ENCODE measurements around the gene CEND1. TPM values are rescaled to one million over a fixed set of nuclear protein-coding genes. Genes with fewer than 3 reads are reported as not detected.

The CEND1 gene
- total and polyA plus RNA-seq, 2 donors (not counting 3 experiments of a cell fraction or from before 2014, with no cell fraction given) = 0.15 to 0.40 TPM

DNA sequence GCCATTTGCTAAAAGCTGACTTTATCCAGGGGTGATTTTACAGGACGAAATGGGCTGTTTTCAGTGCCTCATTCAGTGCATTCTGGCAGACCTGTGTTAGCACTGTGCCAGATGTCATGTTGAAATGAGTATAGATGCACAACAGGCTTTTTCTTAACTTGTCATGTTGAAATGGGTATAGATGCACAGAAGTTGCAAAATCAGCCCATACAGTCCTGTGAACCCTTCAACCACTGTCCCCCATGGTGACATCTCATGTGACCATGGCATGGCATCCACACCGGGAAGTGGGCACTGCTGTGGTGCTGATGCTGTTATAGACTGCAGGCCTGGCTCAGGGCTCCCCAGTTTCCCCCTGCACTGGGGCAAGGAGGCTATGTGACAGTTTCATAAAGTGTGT, 40.2 kb downstream of the CEND1 start:
- no TSS peak for BruUV-seq (replicated peaks)
- no peak for DNase-seq (ENCODE audit: low read depth, low spot score)
- no peak for TF ChIP-seq FOS (IDR thresholded peaks at IDR 0.05; ENCODE audit: borderline replicate concordance, insufficient read depth, low read length)
- TF ChIP-seq, protein P1, sequence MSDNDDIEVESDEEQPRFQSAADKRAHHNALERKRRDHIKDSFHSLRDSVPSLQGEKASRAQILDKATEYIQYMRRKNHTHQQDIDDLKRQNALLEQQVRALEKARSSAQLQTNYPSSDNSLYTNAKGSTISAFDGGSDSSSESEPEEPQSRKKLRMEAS (IDR thresholded peaks at IDR 0.05; ENCODE audit: insufficient read depth, insufficient read length) = no peak
- no peak for TF ChIP-seq POLR2AphosphoS5 (IDR thresholded peaks at IDR 0.05; ENCODE audit: insufficient read depth, low read depth, low read length)
- TF ChIP-seq EZH2 (IDR thresholded peaks at IDR 0.05; ENCODE audit: borderline replicate concordance, low read depth, low read length, severe bottlenecking) = no peak
- TF ChIP-seq POLR2A (IDR thresholded peaks at IDR 0.05; ENCODE audit: low read depth, low read length) = no peak
- TF ChIP-seq GATA2 (IDR thresholded peaks at IDR 0.05; ENCODE audit: insufficient read depth, insufficient read length, low read depth, low read length) = no peak
- no peak for TF ChIP-seq JUN (IDR thresholded peaks at IDR 0.05; ENCODE audit: borderline replicate concordance, insufficient read depth, insufficient read length, low read depth)
- TF ChIP-seq MYC (IDR thresholded peaks at IDR 0.05; ENCODE audit: low read depth, low read length) = no peak
- TF ChIP-seq CTCF (IDR thresholded peaks at IDR 0.05; ENCODE audit: extremely low read depth in 1 of 2, insufficient read depth in 1 of 2, low read depth in 1 of 2, low read length in 2 of 2) = no peak
- H3K4me2 ChIP-seq (ENCODE audit: insufficient read depth, low read length) = no peak overlapping the region
- H3K9me3 ChIP-seq (replicated peaks; ENCODE audit: control insufficient read depth, insufficient read depth, low read length) = no peaks in the 10 kb centered on the region
- H3K4me3 ChIP-seq (replicated peaks in 1 of 3; ENCODE audit: insufficient read depth in 1 of 3, low read depth in 1 of 3, low read length in 3 of 3) = no peak overlapping the region
- no peak overlapping the region for H3K27ac ChIP-seq (ENCODE audit: insufficient read depth, low read depth, low read length)
- dilution Hi-C loops (cut with MboI; ENCODE audit: extremely low pct_ligation_motif_present, low sequenced_read_pairs) (no loop called here), intact Hi-C loops (cut with micrococcal nuclease) (loop anchor here (2.0 kb wide), 1 partner anchor 27 kb away; the partner anchor contains the start of gene GATD1)
- ChIA-PET POLR2A (no interaction called here), CTCF (interaction anchor here (1.2 to 5.6 kb wide), 3 partner anchors 10 to 34 kb away, joined by 3 to 26 read pairs (median 6); no protein-coding TSS in a partner anchor)
- H3K9ac ChIP-seq (replicated peaks; ENCODE audit: extremely low read depth, insufficient read depth, low read length) = no peak overlapping the region
- H2AFZ ChIP-seq (ENCODE audit: low read depth, low read length) = no peak overlapping the region
- no peak for FAIRE-seq
- H3K4me1 ChIP-seq (ENCODE audit: control insufficient read depth, extremely low read depth, insufficient read depth, low read length) = peaks cover 17% of the 10 kb centered on the region
- peaks cover 66% of the 10 kb centered on the region for H3K79me2 ChIP-seq (ENCODE audit: control insufficient read depth, insufficient read depth, low read length)
- H4K20me1 ChIP-seq (replicated peaks; ENCODE audit: control insufficient read depth, extremely low read depth, insufficient read depth, low read length) = no peaks in the 10 kb centered on the region
- no peaks in the 10 kb centered on the region for H3K27me3 ChIP-seq (ENCODE audit: control insufficient read depth in 2 of 2, insufficient read depth in 2 of 2, low read length in 2 of 2)
- no peaks in the 10 kb centered on the region for H3K9me1 ChIP-seq (replicated peaks; ENCODE audit: control insufficient read depth, extremely low read depth, insufficient read depth, low read length)
- H3K36me3 ChIP-seq (ENCODE audit: control insufficient read depth in 2 of 2, extremely low read depth in 1 of 2, insufficient read depth in 2 of 2, low read length in 2 of 2) = no peaks in the 10 kb centered on the region
